ENCODE data around the gene FAM72B.
"Not testable (repeated sequence)": the region's sequence is repeated elsewhere in the genome, so short reads cannot be mapped to it uniquely, and the experiment has no call there.

FAM72B gene

GRCh38 chr1:121202986-121203385 lies 18.8 kb upstream of the FAM72B start:
- DNase-seq (ENCODE audit: low read depth in 1 of 2, low spot score in 1 of 2); in situ Hi-C loops (cut with HindIII; ENCODE audit: low pct_unique_long_range_greater_than_20kb, low sequenced_read_pairs): not testable (repeated sequence)

- DNase-seq (ENCODE audit: low read depth in 1 of 2, low spot score in 1 of 2); in situ Hi-C loops (cut with HindIII; ENCODE audit: low pct_unique_long_range_greater_than_20kb, low sequenced_read_pairs): not testable (repeated sequence)
Measured at GRCh38 chr1:121200985-121201981, 17.1 kb upstream of the FAM72B start.

GRCh38 chr1:121200232-121200631 lies 16.1 kb upstream of the FAM72B start:
- in situ Hi-C loops (cut with HindIII; ENCODE audit: low pct_unique_long_range_greater_than_20kb, low sequenced_read_pairs); DNase-seq (ENCODE audit: low read depth in 1 of 2, low spot score in 1 of 2): not testable (repeated sequence)

- in situ Hi-C loops (cut with HindIII; ENCODE audit: low pct_unique_long_range_greater_than_20kb, low sequenced_read_pairs); DNase-seq (ENCODE audit: low read depth in 1 of 2, low spot score in 1 of 2): not testable (repeated sequence)
Measured at GRCh38 chr1:121199763-121200162, 15.6 kb upstream of the FAM72B start.

- in situ Hi-C loops (cut with HindIII; ENCODE audit: low pct_unique_long_range_greater_than_20kb, low sequenced_read_pairs); DNase-seq (ENCODE audit: low read depth in 1 of 2, low spot score in 1 of 2): not testable (repeated sequence)
Measured at GRCh38 chr1:121197095-121197882, 13.1 kb upstream of the FAM72B start.

- DNase-seq (ENCODE audit: low read depth in 1 of 2, low spot score in 1 of 2); in situ Hi-C loops (cut with HindIII; ENCODE audit: low pct_unique_long_range_greater_than_20kb, low sequenced_read_pairs): not testable (repeated sequence)
Measured at GRCh38 chr1:121192512-121192911, 8.4 kb upstream of the FAM72B start.

- DNase-seq (ENCODE audit: low read depth in 1 of 2, low spot score in 1 of 2); in situ Hi-C loops (cut with HindIII; ENCODE audit: low pct_unique_long_range_greater_than_20kb, low sequenced_read_pairs): not testable (repeated sequence)
Measured at GRCh38 chr1:121187914-121188313, 3.8 kb upstream of the FAM72B start.

- DNase-seq (ENCODE audit: low read depth in 1 of 2, low spot score in 1 of 2); in situ Hi-C loops (cut with HindIII; ENCODE audit: low pct_unique_long_range_greater_than_20kb, low sequenced_read_pairs): not testable (repeated sequence)
Measured at GRCh38 chr1:121186191-121186590, 2.1 kb upstream of the FAM72B start.

- in situ Hi-C loops (cut with HindIII; ENCODE audit: low pct_unique_long_range_greater_than_20kb, low sequenced_read_pairs); DNase-seq (ENCODE audit: low read depth in 1 of 2, low spot score in 1 of 2): not testable (repeated sequence)
Measured at GRCh38 chr1:121185140-121185708, 1.1 kb upstream of the FAM72B start.

- peak in 1 of 2 experiments; percentile 8 for DNase-seq (ENCODE audit: low read depth in 1 of 2, low spot score in 1 of 2)
- in situ Hi-C loops (cut with HindIII; ENCODE audit: low pct_unique_long_range_greater_than_20kb, low sequenced_read_pairs) = not testable (repeated sequence)
Measured at GRCh38 chr1:121183867-121184266, 273 bp downstream of the FAM72B start.

GRCh38 chr1:121178197-121178596 lies 5.9 kb downstream of the FAM72B start:
- in situ Hi-C loops (cut with HindIII; ENCODE audit: low pct_unique_long_range_greater_than_20kb, low sequenced_read_pairs); DNase-seq (ENCODE audit: low read depth in 1 of 2, low spot score in 1 of 2): not testable (repeated sequence)

- in situ Hi-C loops (cut with HindIII; ENCODE audit: low pct_unique_long_range_greater_than_20kb, low sequenced_read_pairs); DNase-seq (ENCODE audit: low read depth in 1 of 2, low spot score in 1 of 2): not testable (repeated sequence)
Measured at GRCh38 chr1:121176649-121177048, 7.5 kb downstream of the FAM72B start.

GRCh38 chr1:121168152-121168668 lies 15.9 kb downstream of the FAM72B start:
- in situ Hi-C loops (cut with HindIII; ENCODE audit: low pct_unique_long_range_greater_than_20kb, low sequenced_read_pairs); DNase-seq (ENCODE audit: low read depth in 1 of 2, low spot score in 1 of 2): not testable (repeated sequence)

- DNase-seq (ENCODE audit: low read depth in 1 of 2, low spot score in 1 of 2) = peak in 1 of 2 experiments; percentile 25
- in situ Hi-C loops (cut with HindIII; ENCODE audit: low pct_unique_long_range_greater_than_20kb, low sequenced_read_pairs) = not testable (repeated sequence)
Measured at GRCh38 chr1:121167225-121167738, 16.9 kb downstream of the FAM72B start.

- DNase-seq (ENCODE audit: low read depth in 1 of 2, low spot score in 1 of 2); in situ Hi-C loops (cut with HindIII; ENCODE audit: low pct_unique_long_range_greater_than_20kb, low sequenced_read_pairs): not testable (repeated sequence)
Measured at GRCh38 chr1:121165296-121165695, 18.8 kb downstream of the FAM72B start.

GRCh38 chr1:121163850-121164757 lies 20.0 kb downstream of the FAM72B start:
- in situ Hi-C loops (cut with HindIII; ENCODE audit: low pct_unique_long_range_greater_than_20kb, low sequenced_read_pairs); DNase-seq (ENCODE audit: low read depth in 1 of 2, low spot score in 1 of 2): not testable (repeated sequence)

Data from T47D (cell line).